ENCODE measurements around the gene TSPAN32.

DNA sequence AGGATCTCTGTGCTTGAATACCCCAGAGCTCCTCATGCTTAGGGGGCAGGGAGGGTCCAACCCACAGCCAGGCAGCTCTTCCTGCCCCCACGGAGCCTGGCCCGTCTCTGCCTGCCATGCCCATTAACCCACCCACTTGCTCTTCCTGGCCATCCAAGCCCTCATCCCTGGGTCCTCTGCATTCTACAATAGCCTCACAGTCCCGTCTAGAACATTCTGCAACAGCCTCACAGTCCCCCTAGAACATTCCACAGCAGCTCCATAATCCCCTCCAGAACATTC, 15.1 kb downstream of the TSPAN32 start:
- TF ChIP-seq, protein P1, sequence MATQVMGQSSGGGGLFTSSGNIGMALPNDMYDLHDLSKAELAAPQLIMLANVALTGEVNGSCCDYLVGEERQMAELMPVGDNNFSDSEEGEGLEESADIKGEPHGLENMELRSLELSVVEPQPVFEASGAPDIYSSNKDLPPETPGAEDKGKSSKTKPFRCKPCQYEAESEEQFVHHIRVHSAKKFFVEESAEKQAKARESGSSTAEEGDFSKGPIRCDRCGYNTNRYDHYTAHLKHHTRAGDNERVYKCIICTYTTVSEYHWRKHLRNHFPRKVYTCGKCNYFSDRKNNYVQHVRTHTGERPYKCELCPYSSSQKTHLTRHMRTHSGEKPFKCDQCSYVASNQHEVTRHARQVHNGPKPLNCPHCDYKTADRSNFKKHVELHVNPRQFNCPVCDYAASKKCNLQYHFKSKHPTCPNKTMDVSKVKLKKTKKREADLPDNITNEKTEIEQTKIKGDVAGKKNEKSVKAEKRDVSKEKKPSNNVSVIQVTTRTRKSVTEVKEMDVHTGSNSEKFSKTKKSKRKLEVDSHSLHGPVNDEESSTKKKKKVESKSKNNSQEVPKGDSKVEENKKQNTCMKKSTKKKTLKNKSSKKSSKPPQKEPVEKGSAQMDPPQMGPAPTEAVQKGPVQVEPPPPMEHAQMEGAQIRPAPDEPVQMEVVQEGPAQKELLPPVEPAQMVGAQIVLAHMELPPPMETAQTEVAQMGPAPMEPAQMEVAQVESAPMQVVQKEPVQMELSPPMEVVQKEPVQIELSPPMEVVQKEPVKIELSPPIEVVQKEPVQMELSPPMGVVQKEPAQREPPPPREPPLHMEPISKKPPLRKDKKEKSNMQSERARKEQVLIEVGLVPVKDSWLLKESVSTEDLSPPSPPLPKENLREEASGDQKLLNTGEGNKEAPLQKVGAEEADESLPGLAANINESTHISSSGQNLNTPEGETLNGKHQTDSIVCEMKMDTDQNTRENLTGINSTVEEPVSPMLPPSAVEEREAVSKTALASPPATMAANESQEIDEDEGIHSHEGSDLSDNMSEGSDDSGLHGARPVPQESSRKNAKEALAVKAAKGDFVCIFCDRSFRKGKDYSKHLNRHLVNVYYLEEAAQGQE (IDR thresholded peaks at IDR 0.05; ENCODE audit: low read depth), result no peak
- no peak for TF ChIP-seq EP300 (IDR thresholded peaks at IDR 0.05; ENCODE audit: borderline replicate concordance)
- no peak for TF ChIP-seq CREB1 (IDR thresholded peaks at IDR 0.05; ENCODE audit: low read depth)

Data from Ishikawa (cell line).